ENCODE data around the gene HAUS7.

HAUS7 gene

GRCh38 chrX:153447581-153447960, 22.8 kb downstream of the HAUS7 start:
- H3K4me3 ChIP-seq (ENCODE audit: low read depth, low read length), result no peak overlapping the region
- TF ChIP-seq, protein P1, sequence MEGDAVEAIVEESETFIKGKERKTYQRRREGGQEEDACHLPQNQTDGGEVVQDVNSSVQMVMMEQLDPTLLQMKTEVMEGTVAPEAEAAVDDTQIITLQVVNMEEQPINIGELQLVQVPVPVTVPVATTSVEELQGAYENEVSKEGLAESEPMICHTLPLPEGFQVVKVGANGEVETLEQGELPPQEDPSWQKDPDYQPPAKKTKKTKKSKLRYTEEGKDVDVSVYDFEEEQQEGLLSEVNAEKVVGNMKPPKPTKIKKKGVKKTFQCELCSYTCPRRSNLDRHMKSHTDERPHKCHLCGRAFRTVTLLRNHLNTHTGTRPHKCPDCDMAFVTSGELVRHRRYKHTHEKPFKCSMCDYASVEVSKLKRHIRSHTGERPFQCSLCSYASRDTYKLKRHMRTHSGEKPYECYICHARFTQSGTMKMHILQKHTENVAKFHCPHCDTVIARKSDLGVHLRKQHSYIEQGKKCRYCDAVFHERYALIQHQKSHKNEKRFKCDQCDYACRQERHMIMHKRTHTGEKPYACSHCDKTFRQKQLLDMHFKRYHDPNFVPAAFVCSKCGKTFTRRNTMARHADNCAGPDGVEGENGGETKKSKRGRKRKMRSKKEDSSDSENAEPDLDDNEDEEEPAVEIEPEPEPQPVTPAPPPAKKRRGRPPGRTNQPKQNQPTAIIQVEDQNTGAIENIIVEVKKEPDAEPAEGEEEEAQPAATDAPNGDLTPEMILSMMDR (IDR thresholded peaks at IDR 0.05; ENCODE audit: low read depth, low read length), result no peak

DNA sequence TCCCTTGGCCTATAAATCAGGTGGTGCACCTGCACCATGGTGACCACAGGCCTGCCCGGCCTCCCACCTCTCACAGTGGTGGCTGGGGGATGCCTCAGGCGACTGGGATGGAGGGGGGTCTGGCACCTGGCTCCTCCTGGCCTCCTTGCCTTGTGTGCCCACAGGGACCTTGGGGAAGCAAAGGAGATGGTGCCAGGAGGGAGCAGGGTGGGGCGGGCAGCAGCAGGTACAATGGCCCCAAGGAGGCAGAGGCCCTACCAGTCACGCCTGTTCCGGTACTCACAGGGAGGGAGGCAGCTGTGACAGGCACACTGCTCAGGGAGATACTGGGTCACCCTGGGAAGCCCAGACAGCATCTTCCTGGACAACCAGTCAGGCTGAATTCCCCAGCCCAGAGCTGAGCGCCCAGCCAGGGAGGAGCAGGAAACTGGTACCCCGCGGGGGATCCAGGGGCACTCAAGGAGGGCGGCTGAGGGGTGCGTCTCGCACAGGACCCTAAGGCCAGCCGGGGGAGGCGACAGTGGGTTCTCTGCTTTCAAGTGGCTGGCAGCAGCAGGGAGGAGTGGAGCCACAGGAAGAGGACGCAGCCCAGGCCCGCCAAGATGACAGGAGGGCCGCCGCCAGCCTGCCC, 23.3 kb downstream of the HAUS7 start:
- TF ChIP-seq, protein P1 (IDR thresholded peaks at IDR 0.05; ENCODE audit: low read depth, low read length), result no peak
- H3K4me3 ChIP-seq (ENCODE audit: low read depth, low read length), result no peak overlapping the region

DNA sequence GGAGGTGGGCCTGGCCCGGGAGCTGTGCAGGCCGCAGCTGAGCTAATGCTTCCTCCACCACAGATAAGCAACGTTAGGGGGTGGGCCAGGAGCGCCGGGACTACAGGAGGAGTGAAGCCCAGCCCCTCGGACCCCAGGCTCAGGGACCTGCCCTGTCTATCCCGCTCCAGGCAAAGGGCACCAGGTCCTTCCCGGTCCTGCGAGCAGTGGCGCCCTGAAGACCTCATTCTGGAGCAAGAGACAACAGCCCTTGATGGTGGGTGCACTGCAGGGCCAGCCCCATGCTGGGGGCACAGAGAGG, 23.8 kb downstream of the HAUS7 start:
- TF ChIP-seq, protein P1 (IDR thresholded peaks at IDR 0.05; ENCODE audit: low read depth, low read length), result no peak
- H3K4me3 ChIP-seq (ENCODE audit: low read depth, low read length), result no peak overlapping the region

- TF ChIP-seq, protein P1 (IDR thresholded peaks at IDR 0.05; ENCODE audit: low read depth, low read length), result no peak
- no peak within 1 kb of the TSS for H3K4me3 ChIP-seq (ENCODE audit: low read depth, low read length)
These were observed 24.3 kb downstream of the HAUS7 start, which contains the start of gene TREX2 for GRCh38 chrX:153445856-153446635. Gene TREX2 (minus strand): TSS chrX:153446056. CDS start chrX:153445430, 626 bp downstream.

DNA sequence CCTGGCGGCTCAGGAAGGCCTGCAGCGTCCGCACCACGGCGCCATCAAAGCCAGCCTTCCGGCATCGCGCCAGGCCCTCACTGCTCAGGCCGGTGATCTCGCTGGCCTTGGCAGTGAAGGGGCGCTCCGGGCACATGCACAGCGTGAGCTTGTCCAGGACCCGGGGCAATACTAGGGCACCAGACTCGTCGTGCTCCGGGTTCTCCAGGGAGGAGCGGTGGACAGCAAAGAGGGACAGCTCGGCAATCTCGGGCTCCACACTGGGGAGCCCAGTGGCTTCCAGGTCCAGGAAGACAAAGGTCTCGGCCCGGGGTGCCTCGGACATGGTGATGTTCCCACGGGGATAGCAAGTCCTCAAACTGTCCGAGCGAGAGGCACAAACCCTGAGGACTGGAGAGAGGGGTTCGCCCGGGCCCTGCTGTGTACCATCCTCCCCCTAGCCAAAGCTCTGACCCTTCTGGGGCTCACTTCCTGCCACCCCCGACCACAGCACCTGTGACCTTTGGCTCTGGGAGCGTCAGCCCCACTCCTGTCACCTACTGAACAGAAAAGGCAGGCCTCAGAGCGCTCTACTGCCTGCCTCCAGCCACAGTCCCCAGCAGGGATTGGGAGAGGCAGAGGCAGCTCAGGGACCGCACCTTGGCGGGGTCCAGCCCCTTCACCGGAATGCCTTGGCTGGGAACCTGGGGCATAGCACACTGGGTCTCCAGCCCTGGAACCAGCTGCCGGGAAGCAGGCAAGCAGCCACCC, 25.1 kb downstream of the HAUS7 start:
- H3K4me3 ChIP-seq (ENCODE audit: low read depth, low read length), result no peak overlapping the region
- TF ChIP-seq, protein P1 (IDR thresholded peaks at IDR 0.05; ENCODE audit: low read depth, low read length), result no peak

DNA sequence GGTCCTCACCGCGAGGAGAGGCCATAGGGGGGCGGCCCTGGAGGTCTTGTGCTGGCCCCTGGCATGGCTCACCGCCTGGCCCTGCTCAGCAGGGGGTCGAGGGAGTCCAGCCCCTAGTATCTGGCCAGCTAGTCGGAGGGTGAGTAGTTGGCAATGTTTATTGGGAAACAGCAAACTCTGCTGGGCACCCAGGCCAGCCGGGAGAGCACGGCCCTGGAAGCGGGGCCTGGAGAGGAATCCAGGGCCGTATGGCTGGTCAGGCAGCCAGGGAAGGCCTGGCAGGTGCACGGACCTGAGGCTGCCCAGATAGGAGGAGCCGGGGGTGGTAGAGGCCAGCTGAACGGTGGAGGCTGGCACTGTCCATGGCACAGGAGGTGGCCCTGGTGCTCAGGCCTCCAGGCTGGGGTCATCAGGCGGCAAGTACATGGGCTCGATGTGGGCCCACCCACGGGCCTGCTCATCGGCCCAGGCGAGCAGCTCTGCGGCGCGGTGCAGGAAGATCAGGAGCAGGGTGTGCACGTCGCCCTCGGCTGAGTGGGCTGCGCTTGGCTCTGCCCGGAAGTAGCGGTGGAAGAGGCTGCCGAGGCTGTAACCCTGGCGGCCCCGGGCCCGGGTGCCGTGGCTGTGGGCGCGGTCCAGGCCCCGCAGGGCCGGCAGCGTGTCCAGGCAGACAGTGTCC, 25.9 kb downstream of the HAUS7 start:
- H3K4me3 ChIP-seq (ENCODE audit: low read depth, low read length), result no peak overlapping the region
- TF ChIP-seq, protein P1 (IDR thresholded peaks at IDR 0.05; ENCODE audit: low read depth, low read length), result no peak

Data from WI38 (cell line).